Glutamatergic neuron (in vitro differentiated cells): Measurements from ENCODE around the gene SNX8. TPM values are rescaled to one million over a fixed set of nuclear protein-coding genes. Genes with fewer than 3 reads are reported as not detected.
A peak's percentile ranks its signal among the peaks of the same experiment; 100 is the strongest.
"Not testable (repeated sequence)": the region's sequence is repeated elsewhere in the genome, so short reads cannot be mapped to it uniquely, and the experiment has no call there.

ENCODE experiments used
- DNase-seq: peaks from one replicate; pipeline ENCODE4 v3.0.0; 2022
- H3K27ac Mint-ChIP-seq: one replicate; pipeline ENCODE4 v1.8.0; 2020; ENCODE audit warnings: mild to moderate bottlenecking, mixed read lengths, inconsistent platforms; ENCODE audit not compliant: unreplicated experiment
- H3K27me3 Mint-ChIP-seq: one replicate; pipeline ENCODE4 v1.8.0; 2020; ENCODE audit warnings: mild to moderate bottlenecking, moderate library complexity, mixed read lengths, inconsistent platforms; ENCODE audit not compliant: unreplicated experiment
- H3K36me3 Mint-ChIP-seq: one replicate; pipeline ENCODE4 v1.8.0; 2020; ENCODE audit warnings: mild to moderate bottlenecking, mixed read lengths, inconsistent platforms; ENCODE audit not compliant: unreplicated experiment
- H3K4me1 Mint-ChIP-seq: one replicate; pipeline ENCODE4 v1.8.0; 2020; ENCODE audit warnings: mild to moderate bottlenecking, low read depth, mixed read lengths, inconsistent platforms; ENCODE audit not compliant: unreplicated experiment
- H3K4me3 Mint-ChIP-seq: one replicate; pipeline ENCODE4 v1.8.0; 2020; ENCODE audit warnings: mild to moderate bottlenecking, mixed read lengths, inconsistent platforms; ENCODE audit not compliant: unreplicated experiment
- H3K9me3 Mint-ChIP-seq: one replicate; pipeline ENCODE4 v1.8.0; 2020; ENCODE audit warnings: mild to moderate bottlenecking, moderate library complexity, mixed read lengths, inconsistent platforms; ENCODE audit not compliant: unreplicated experiment
- total RNA-seq: library from RNA; stranded (reverse); fragmentation: NEBNext Ultra II Directional; extraction: Animal tissue kit (Norgen Biotek cat#: 25700); gene quantifications from one replicate; pipeline ENCODE4 v1.2.1, GENCODE V29; 2021; ENCODE audit not compliant: unreplicated experiment
- TF ChIP-seq, protein P1 (sequence below): fragments of 200-600 bp; sonication (generic); IDR thresholded peaks from one replicate; pipeline ENCODE4 v1.5.0; 2021; ENCODE audit not compliant: partially characterized antibody, unreplicated experiment

Gene SNX8
- total RNA-seq, 1 donor from 2014 or later, result 22.2 TPM

DNA sequence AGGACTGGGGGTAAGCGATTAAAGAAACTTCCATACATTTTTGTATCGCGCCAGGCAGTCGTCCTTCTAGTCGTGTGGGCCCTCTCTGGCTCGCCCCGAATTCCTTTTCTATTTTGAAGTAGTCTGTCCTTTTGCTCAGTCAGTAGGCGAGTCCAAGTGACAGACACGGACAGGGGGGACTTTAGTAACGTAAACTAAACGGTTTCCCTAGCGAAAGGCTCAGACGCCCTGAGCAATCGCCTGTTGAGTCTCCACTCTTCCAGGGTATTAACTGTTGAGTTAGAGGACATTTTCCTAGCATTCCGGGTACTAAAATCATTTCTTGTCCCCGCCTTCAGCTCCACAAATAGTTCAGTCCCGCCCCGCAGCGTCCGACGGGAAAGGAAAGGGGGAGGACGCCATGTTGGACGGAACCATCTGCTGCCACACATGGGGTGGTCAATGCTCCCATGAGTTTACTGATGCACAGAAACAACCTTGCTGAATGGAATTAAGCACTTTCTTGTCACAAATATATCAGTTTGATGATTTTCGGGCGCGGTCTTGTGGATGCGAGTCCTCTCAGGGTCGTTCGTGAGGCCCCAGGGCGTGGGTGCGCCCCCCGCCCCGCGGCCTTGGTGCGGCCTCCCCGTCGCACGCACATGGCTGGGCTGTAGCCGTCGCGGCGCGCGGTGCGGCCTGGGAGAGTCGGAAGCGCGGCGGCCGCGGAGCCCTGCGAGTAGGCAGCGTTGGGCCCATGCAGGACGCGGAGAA, 40.1 kb upstream of the SNX8 start, which contains the start of gene EIF3B:
Gene EIF3B, plus strand, starts transcription at position 642 of the 753 bp plus-strand sequence. Its CDS starts 95 bp downstream, at position 737.
- H3K36me3 Mint-ChIP-seq, result no peaks in the 10 kb centered on the region

DNA sequence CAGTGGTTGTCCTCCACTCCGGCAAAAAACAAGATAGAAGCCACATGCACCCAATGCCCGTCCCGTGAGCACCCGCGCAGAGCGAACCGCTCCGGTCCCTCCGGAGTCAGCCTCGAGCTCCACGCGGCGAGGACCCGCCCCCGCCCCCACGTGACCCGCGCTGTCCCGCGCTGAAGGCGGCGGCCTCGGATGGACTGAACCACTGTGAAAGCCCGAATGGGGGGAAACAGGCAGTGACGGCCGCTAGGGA, 39.6 kb upstream of the SNX8 start:
- TF ChIP-seq, protein P1, sequence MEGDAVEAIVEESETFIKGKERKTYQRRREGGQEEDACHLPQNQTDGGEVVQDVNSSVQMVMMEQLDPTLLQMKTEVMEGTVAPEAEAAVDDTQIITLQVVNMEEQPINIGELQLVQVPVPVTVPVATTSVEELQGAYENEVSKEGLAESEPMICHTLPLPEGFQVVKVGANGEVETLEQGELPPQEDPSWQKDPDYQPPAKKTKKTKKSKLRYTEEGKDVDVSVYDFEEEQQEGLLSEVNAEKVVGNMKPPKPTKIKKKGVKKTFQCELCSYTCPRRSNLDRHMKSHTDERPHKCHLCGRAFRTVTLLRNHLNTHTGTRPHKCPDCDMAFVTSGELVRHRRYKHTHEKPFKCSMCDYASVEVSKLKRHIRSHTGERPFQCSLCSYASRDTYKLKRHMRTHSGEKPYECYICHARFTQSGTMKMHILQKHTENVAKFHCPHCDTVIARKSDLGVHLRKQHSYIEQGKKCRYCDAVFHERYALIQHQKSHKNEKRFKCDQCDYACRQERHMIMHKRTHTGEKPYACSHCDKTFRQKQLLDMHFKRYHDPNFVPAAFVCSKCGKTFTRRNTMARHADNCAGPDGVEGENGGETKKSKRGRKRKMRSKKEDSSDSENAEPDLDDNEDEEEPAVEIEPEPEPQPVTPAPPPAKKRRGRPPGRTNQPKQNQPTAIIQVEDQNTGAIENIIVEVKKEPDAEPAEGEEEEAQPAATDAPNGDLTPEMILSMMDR, result no peak
- Mint-ChIP-seq H3K27ac (peak overlapping the region; percentile 100), H3K27me3 (peaks cover 5% of the 10 kb centered on the region), H3K4me1 (peaks cover 7% of the 10 kb centered on the region), H3K36me3 (no peaks in the 10 kb centered on the region), H3K9me3 (peaks cover 11% of the 10 kb centered on the region), H3K4me3 (peak overlapping the region; percentile 97)
- peak; percentile 88 for DNase-seq

More for the DNA sequence above, 40.1 kb upstream of the SNX8 start, which contains the start of gene EIF3B:
- peaks cover 10% of the 10 kb centered on the region for H3K4me1 Mint-ChIP-seq
- peaks cover 11% of the 10 kb centered on the region for H3K9me3 Mint-ChIP-seq
- DNase-seq, result peak; percentile 83
- TF ChIP-seq, protein P1, result no peak
- peak within 1 kb of the TSS; percentile 100 for H3K27ac Mint-ChIP-seq
- peaks cover 5% of the 10 kb centered on the region for H3K27me3 Mint-ChIP-seq
- peak within 1 kb of the TSS; percentile 97 for H3K4me3 Mint-ChIP-seq

DNA sequence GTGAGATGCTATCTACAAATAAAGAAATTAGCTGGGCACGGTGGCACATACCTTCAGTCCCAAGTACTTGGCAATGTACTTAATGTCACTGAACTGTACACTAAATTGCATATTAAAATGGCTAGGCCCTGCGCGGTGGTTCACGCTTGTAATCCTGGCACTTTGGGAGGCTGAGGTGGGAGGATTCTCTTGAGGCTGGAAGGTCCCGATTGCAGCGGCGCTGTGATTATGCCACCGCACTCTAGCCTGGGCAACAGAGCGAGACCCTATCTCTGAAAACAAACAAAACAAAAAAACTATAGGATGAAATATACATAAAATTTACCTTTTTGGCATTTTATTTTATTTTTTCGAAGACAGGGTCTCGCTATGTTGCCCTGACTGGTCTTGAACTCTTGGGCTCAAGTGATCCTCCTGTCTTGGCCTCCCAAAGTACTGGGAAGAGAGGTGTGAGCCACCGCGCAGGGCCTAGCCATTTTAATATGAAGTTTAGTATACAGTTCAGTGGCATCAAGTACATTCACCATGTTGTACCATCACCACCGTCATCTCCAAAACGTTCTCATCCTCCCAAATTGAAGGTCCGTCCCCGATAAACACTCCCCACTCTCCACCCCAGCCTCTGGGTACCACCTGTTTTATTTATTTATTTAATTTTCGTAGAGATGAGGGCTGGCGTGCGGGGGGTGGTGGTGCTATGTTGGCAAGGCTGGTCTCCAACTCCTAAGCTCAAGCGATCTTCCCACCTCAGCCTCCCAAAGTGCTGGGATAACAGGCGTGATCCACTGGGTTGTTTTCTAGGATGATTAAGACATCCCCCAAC, 39.1 kb upstream of the SNX8 start:
- TF ChIP-seq, protein P1, result no peak
- Mint-ChIP-seq H3K4me1 (peaks cover 7% of the 10 kb centered on the region), H3K36me3 (no peaks in the 10 kb centered on the region), H3K27ac (peak overlapping the region; percentile 100), H3K9me3 (peaks cover 11% of the 10 kb centered on the region), H3K4me3 (peak overlapping the region; percentile 97), H3K27me3 (peaks cover 5% of the 10 kb centered on the region)
- DNase-seq, result no peak

DNA sequence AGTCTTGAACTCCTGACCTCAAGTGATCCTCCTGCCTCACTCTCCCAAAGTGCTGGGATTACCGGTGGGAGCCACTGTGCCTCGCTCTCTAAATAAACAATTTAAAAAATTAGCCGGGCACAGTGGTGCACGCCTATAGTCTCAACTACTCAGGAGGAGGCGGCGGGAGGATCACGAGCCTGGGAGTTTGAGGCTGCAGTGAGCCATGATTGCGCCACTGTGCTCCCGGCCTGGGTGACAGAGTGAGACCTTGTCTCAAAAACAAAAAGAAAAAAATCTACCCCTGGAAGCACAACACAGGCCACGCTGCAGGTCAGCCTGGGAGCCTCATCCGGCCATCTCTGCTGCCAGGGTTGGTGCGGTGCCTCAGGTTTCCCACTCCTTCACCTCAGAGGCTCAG, 36.6 kb upstream of the SNX8 start:
- Mint-ChIP-seq H3K4me1 (peaks cover under 1% of the 10 kb centered on the region), H3K4me3 (no peak overlapping the region), H3K36me3 (no peaks in the 10 kb centered on the region), H3K9me3 (peaks cover 9% of the 10 kb centered on the region), H3K27ac (no peak overlapping the region), H3K27me3 (peaks cover 5% of the 10 kb centered on the region)
- no peak for DNase-seq
- TF ChIP-seq, protein P1, result no peak

DNA sequence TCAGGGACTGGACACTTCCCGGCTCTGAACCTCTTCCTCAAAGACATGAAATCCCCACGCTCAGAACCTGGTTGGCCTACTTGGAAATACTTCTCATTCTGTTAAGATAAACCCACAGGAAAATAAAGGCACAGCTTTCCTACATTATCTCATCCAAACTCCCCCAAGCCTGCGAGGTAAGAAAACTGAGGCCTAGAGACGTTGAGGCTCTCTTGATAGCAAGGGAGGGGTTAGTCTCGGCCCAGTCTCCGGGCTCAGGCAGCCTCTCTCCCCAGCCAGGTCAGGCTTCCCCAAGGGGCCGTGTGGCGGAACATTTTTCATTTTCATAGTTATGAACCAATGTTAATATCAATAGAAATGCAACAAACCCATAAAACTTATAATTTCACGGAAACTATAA, 35.8 kb upstream of the SNX8 start:
- Mint-ChIP-seq H3K27ac (no peak overlapping the region), H3K4me3 (no peak overlapping the region), H3K27me3 (peaks cover 5% of the 10 kb centered on the region), H3K4me1 (no peaks in the 10 kb centered on the region), H3K9me3 (peaks cover 7% of the 10 kb centered on the region), H3K36me3 (no peaks in the 10 kb centered on the region)
- TF ChIP-seq, protein P1, result no peak
- DNase-seq, result no peak

DNA sequence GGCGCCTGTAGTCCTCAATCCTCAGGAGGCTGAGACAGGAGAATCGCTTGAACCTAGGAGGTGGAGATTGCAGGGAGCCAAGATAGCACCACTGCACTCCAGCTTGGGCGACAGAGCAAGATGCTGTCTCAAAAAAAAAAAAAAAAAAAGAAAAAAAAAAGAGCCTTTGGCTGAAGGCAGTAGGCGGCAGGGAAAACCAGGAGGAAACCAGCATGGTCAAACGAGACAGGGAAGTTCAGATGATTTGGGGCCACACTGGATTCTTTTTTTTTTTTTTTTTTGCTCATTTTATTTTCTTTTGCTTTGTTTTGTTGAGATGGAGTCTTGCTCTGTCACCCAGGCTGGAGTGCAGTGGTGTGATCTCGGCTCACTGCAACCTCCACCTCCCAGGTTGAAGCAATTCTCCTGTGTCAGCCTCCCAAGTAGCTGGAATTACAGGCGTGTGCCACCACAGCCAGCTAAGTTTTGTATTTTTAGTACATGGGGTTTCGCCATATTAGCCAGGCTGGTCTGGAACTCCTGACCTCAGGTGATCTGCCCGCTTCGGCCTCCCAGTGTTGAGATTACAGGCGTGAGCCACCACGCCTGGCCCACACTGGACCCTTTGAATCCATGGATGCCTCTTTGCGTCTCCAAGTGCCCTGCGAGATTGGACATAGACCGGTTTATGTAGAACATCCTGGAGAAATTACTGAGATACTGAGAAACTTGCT, 33.3 kb upstream of the SNX8 start:
- H3K4me1 Mint-ChIP-seq, H3K27me3 Mint-ChIP-seq, H3K27ac Mint-ChIP-seq, H3K9me3 Mint-ChIP-seq, DNase-seq, H3K36me3 Mint-ChIP-seq, H3K4me3 Mint-ChIP-seq: not testable (repeated sequence)
